ENCODE data around the gene CENPL. TPM values are rescaled to one million over a fixed set of nuclear protein-coding genes. Genes with fewer than 3 reads are reported as not detected.

Gene CENPL
- total and polyA plus RNA-seq, 9 of the 15 experiments (the other 6 are each of a cell fraction or from before 2014, with no cell fraction given) = 33.0 to 52.7 (median 39.7) TPM

- no peak for TF ChIP-seq BACH1 (tag; IDR thresholded peaks at IDR 0.05)
- TF ChIP-seq THAP12 (CRISPR knock-in tag; IDR thresholded peaks at IDR 0.05) = no peak
- TF ChIP-seq ZNF274 (IDR thresholded peaks at IDR 0.05; ENCODE audit: borderline replicate concordance, low read depth, low read length) = no peak
- TF ChIP-seq PBX2 (CRISPR knock-in tag; IDR thresholded peaks at IDR 0.05; ENCODE audit: low read depth) = no peak
- TF ChIP-seq PBX2 (tag; conservative IDR thresholded peaks at IDR 0.05; ENCODE audit: low read depth) = no peak
- TF ChIP-seq SUPT5H (IDR thresholded peaks at IDR 0.05) = 0 out of 2 replicates have a peak, but pooled peaks have one; percentile 36
- TF ChIP-seq ZNF699 (CRISPR knock-in tag; IDR thresholded peaks at IDR 0.05; ENCODE audit: insufficient replicate concordance) = no peak
- TF ChIP-seq KDM4B (IDR thresholded peaks at IDR 0.05; ENCODE audit: borderline replicate concordance in 2 of 2, low read depth in 1 of 2) = no peak
- no peak for TF ChIP-seq ZNF282 (CRISPR knock-in tag; IDR thresholded peaks at IDR 0.05)
- no peak for TF ChIP-seq HBP1 (CRISPR knock-in tag; IDR thresholded peaks at IDR 0.05)
Measured at GRCh38 chr1:173857363-173857917, 32.8 kb upstream of the CENPL start (continued).
